GM15510 (cell line): Measurements from ENCODE around the gene DCPS.

Source experiments
- POLR2A ChIP-seq: IDR thresholded peaks from 3 replicates; pipeline ENCODE4 v1.6.1; 2011; ENCODE audit warnings: borderline replicate concordance; ENCODE audit not compliant: insufficient read length; ENCODE audit errors: extremely low read depth

The DCPS gene

GRCh38 chr11:126282361-126282735, 21.5 kb upstream of the DCPS start:
- no peak for TF ChIP-seq POLR2A

- peak; percentile 78 for TF ChIP-seq POLR2A
These were observed 20.9 kb upstream of the DCPS start, which contains the start of gene TIRAP for GRCh38 chr11:126282736-126283591. TIRAP (plus strand) TSS chr11:126283093; CDS start chr11:126290895, 7,802 bp downstream.

GRCh38 chr11:126284829-126285228, 19.0 kb upstream of the DCPS start:
- TF ChIP-seq POLR2A, result no peak

GRCh38 chr11:126288237-126288636, 15.6 kb upstream of the DCPS start:
- TF ChIP-seq POLR2A, result no peak

GRCh38 chr11:126290887-126291286, 13.0 kb upstream of the DCPS start:
- TF ChIP-seq POLR2A, result no peak

GRCh38 chr11:126293726-126294125, 10.1 kb upstream of the DCPS start:
- TF ChIP-seq POLR2A, result no peak

- TF ChIP-seq POLR2A, result no peak
These were observed 6.9 kb upstream of the DCPS start for GRCh38 chr11:126297004-126297403.

- TF ChIP-seq POLR2A, result no peak
These were observed 706 bp downstream of the DCPS start for GRCh38 chr11:126304457-126305075.

GRCh38 chr11:126305699-126306098, 1.8 kb downstream of the DCPS start:
- TF ChIP-seq POLR2A, result no peak

- TF ChIP-seq POLR2A, result no peak
These were observed 3.8 kb downstream of the DCPS start for GRCh38 chr11:126307706-126308105.

- no peak for TF ChIP-seq POLR2A
These were observed 4.4 kb downstream of the DCPS start for GRCh38 chr11:126308271-126308671.

GRCh38 chr11:126310200-126310991, 6.5 kb downstream of the DCPS start:
- no peak for TF ChIP-seq POLR2A

GRCh38 chr11:126310992-126311310, 7.1 kb downstream of the DCPS start:
- no peak for TF ChIP-seq POLR2A

- TF ChIP-seq POLR2A, result no peak
These were observed 7.8 kb downstream of the DCPS start for GRCh38 chr11:126311401-126312291.
